Neural cell (in vitro differentiated cells): Measurements from ENCODE around the gene BICRAL. TPM values are rescaled to one million over a fixed set of nuclear protein-coding genes. Genes with fewer than 3 reads are reported as not detected.
"Not testable (repeated sequence)": the region's sequence is repeated elsewhere in the genome, so short reads cannot be mapped to it uniquely, and the experiment has no call there.

Experiments
- H2AFZ ChIP-seq: fragments of 200-600, 300-800 bp; sonication (generic), shearing (Covaris generic); 2 replicates; pipeline ENCODE4 v1.6.0; 2014; ENCODE audit warnings: low read depth, mild to moderate bottlenecking, antibody characterized with exemption, low read length, moderate library complexity
- H3F3A ChIP-seq: fragments of 200-600 bp; shearing (Covaris generic); 2 replicates; pipeline ENCODE4 v1.6.1; 2016; ENCODE audit warnings: mild to moderate bottlenecking, moderate library complexity, mixed read lengths, antibody characterized with exemption, low read length; ENCODE audit not compliant: insufficient read depth, poor library complexity, severe bottlenecking
- H3K27ac ChIP-seq: fragments of 200-600, 300-800 bp; sonication (generic), shearing (Covaris generic); 2 replicates; pipeline ENCODE4 v1.5.1; 2014; ENCODE audit warnings: mild to moderate bottlenecking, low read length, moderate library complexity
- H3K27me3 ChIP-seq: fragments of 300-800, 200-600 bp; sonication (generic), shearing (Covaris generic); 2 replicates; pipeline ENCODE4 v1.6.0; 2014; ENCODE audit warnings: mild to moderate bottlenecking, low read depth, low read length, moderate library complexity; ENCODE audit not compliant: insufficient read depth
- H3K36me3 ChIP-seq: fragments of 300-800, 200-600 bp; sonication (generic), shearing (Covaris generic); 2 replicates; pipeline ENCODE4 v1.5.1; 2014; ENCODE audit warnings: mild to moderate bottlenecking, antibody characterized with exemption, low read length, moderate library complexity; ENCODE audit not compliant: insufficient read depth
- H3K4me2 ChIP-seq: fragments of 300-800, 200-600 bp; sonication (generic), shearing (Covaris generic); 2 replicates; pipeline ENCODE4 v1.6.0; 2014; ENCODE audit warnings: mild to moderate bottlenecking, low read length
- H3K4me3 ChIP-seq: fragments of 300-800, 200-600 bp; sonication (generic), shearing (Covaris generic); 2 replicates; pipeline ENCODE4 v1.5.1; 2014; ENCODE audit warnings: mild to moderate bottlenecking, low read length, moderate library complexity
- H3K79me2 ChIP-seq: fragments of 200-600 bp; shearing (Covaris generic); replicated peaks from 2 replicates; pipeline ENCODE4 v1.6.0; 2014; ENCODE audit warnings: mild to moderate bottlenecking, low read length, moderate library complexity; ENCODE audit not compliant: insufficient read depth
- H3K9ac ChIP-seq: fragments of 300-800, 200-600 bp; sonication (generic), shearing (Covaris generic); 2 replicates; pipeline ENCODE4 v1.6.1; 2016; ENCODE audit warnings: mild to moderate bottlenecking, low read length, mixed read lengths
- H3K9me2 ChIP-seq: fragments of 200-600 bp; shearing (Covaris generic); 2 replicates; pipeline ENCODE4 v1.6.1; 2016; ENCODE audit warnings: mild to moderate bottlenecking, low read length, mixed read lengths; ENCODE audit not compliant: insufficient read depth
- H3K9me3 ChIP-seq: fragments of 200-600, 300-800 bp; sonication (generic), shearing (Covaris generic); 2 replicates; pipeline ENCODE4 v1.6.1; 2016; ENCODE audit warnings: mild to moderate bottlenecking, mixed run types, low read length, moderate library complexity, mixed read lengths
- H4K20me1 ChIP-seq: fragments of 200-600 bp; shearing (Covaris generic); 2 replicates; pipeline ENCODE4 v1.6.1; 2016; ENCODE audit warnings: mild to moderate bottlenecking, mixed run types; ENCODE audit not compliant: insufficient read depth
- EP300 ChIP-seq: fragments of 450-650 bp; conservative IDR thresholded peaks from 2 replicates; pipeline ENCODE4 v1.6.1; 2014; ENCODE audit warnings: antibody characterized with exemption, mild to moderate bottlenecking, moderate library complexity; ENCODE audit not compliant: poor library complexity, severe bottlenecking
- EZH2 ChIP-seq: fragments of 200-600, 300-800 bp; shearing (Covaris generic), sonication (generic); IDR thresholded peaks from 2 replicates; pipeline ENCODE4 v1.6.1; 2014; ENCODE audit warnings: antibody characterized with exemption, low read length, borderline replicate concordance, mild to moderate bottlenecking; ENCODE audit not compliant: insufficient read depth, poor library complexity, severe bottlenecking
- MXI1 ChIP-seq: fragments of 450-650 bp; conservative IDR thresholded peaks from 2 replicates; pipeline ENCODE4 v1.6.1; 2014; ENCODE audit warnings: antibody characterized with exemption, mild to moderate bottlenecking; ENCODE audit not compliant: poor library complexity, severe bottlenecking
- POLR2AphosphoS5 ChIP-seq: IDR thresholded peaks from 2 replicates; pipeline ENCODE4 v1.6.1; 2012
- RAD21 ChIP-seq: fragments of 450-650 bp; conservative IDR thresholded peaks from 2 replicates; pipeline ENCODE4 v1.6.1; 2014; ENCODE audit warnings: antibody characterized with exemption, mild to moderate bottlenecking, moderate library complexity
- SMC3 ChIP-seq: fragments of 450-650 bp; conservative IDR thresholded peaks from 2 replicates; pipeline ENCODE4 v1.6.1; 2014; ENCODE audit warnings: antibody characterized with exemption, mild to moderate bottlenecking, moderate library complexity; ENCODE audit not compliant: poor library complexity
- TAF1 ChIP-seq: IDR thresholded peaks from 2 replicates; pipeline ENCODE4 v1.6.1; 2012; ENCODE audit warnings: low read depth
- polyA plus RNA-seq: library from polyadenylated mRNA; depleted of rRNA; stranded (reverse); fragments of >200 nt; gene quantifications from 2 replicates; pipeline ENCODE4 v1.2.3, GENCODE V29; 2014
- TF ChIP-seq, protein P1 (sequence below): fragments of 450-650 bp; IDR thresholded peaks from 2 replicates; pipeline ENCODE4 v1.5.1; 2014; ENCODE audit warnings: antibody characterized with exemption, mild to moderate bottlenecking, moderate library complexity; ENCODE audit not compliant: poor library complexity, severe bottlenecking
- TF ChIP-seq, protein P2 (sequence below): IDR thresholded peaks from 2 replicates; pipeline ENCODE4 v1.6.1; 2012; ENCODE audit warnings: borderline replicate concordance

Gene BICRAL
- polyA plus RNA-seq, 1 donor from 2014 or later: 6.7 TPM

GRCh38 chr6:42774201-42774600 lies 7.7 kb upstream of the BICRAL start:
- no peaks in the 10 kb centered on the region for H3K36me3 ChIP-seq
- H2AFZ ChIP-seq: no peak overlapping the region
- no peak overlapping the region for H3K9ac ChIP-seq
- TF ChIP-seq, protein P1, sequence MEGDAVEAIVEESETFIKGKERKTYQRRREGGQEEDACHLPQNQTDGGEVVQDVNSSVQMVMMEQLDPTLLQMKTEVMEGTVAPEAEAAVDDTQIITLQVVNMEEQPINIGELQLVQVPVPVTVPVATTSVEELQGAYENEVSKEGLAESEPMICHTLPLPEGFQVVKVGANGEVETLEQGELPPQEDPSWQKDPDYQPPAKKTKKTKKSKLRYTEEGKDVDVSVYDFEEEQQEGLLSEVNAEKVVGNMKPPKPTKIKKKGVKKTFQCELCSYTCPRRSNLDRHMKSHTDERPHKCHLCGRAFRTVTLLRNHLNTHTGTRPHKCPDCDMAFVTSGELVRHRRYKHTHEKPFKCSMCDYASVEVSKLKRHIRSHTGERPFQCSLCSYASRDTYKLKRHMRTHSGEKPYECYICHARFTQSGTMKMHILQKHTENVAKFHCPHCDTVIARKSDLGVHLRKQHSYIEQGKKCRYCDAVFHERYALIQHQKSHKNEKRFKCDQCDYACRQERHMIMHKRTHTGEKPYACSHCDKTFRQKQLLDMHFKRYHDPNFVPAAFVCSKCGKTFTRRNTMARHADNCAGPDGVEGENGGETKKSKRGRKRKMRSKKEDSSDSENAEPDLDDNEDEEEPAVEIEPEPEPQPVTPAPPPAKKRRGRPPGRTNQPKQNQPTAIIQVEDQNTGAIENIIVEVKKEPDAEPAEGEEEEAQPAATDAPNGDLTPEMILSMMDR: no peak
- TF ChIP-seq EZH2 (no peak), POLR2AphosphoS5 (no peak), TAF1 (no peak), EP300 (no peak), MXI1 (no peak), RAD21 (no peak), SMC3 (no peak)
- TF ChIP-seq, protein P2, sequence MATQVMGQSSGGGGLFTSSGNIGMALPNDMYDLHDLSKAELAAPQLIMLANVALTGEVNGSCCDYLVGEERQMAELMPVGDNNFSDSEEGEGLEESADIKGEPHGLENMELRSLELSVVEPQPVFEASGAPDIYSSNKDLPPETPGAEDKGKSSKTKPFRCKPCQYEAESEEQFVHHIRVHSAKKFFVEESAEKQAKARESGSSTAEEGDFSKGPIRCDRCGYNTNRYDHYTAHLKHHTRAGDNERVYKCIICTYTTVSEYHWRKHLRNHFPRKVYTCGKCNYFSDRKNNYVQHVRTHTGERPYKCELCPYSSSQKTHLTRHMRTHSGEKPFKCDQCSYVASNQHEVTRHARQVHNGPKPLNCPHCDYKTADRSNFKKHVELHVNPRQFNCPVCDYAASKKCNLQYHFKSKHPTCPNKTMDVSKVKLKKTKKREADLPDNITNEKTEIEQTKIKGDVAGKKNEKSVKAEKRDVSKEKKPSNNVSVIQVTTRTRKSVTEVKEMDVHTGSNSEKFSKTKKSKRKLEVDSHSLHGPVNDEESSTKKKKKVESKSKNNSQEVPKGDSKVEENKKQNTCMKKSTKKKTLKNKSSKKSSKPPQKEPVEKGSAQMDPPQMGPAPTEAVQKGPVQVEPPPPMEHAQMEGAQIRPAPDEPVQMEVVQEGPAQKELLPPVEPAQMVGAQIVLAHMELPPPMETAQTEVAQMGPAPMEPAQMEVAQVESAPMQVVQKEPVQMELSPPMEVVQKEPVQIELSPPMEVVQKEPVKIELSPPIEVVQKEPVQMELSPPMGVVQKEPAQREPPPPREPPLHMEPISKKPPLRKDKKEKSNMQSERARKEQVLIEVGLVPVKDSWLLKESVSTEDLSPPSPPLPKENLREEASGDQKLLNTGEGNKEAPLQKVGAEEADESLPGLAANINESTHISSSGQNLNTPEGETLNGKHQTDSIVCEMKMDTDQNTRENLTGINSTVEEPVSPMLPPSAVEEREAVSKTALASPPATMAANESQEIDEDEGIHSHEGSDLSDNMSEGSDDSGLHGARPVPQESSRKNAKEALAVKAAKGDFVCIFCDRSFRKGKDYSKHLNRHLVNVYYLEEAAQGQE: no peak
- no peaks in the 10 kb centered on the region for H3K27me3 ChIP-seq
- no peaks in the 10 kb centered on the region for H3K9me3 ChIP-seq
- no peak overlapping the region for H3K4me3 ChIP-seq
- no peaks in the 10 kb centered on the region for H3K79me2 ChIP-seq
- H3F3A ChIP-seq: no peaks in the 10 kb centered on the region
- H3K9me2 ChIP-seq: no peaks in the 10 kb centered on the region
- H4K20me1 ChIP-seq: no peaks in the 10 kb centered on the region
- H3K4me2 ChIP-seq: no peak overlapping the region
- no peak overlapping the region for H3K27ac ChIP-seq

- not testable (repeated sequence) for H4K20me1 ChIP-seq, H2AFZ ChIP-seq, H3K4me2 ChIP-seq, H3K36me3 ChIP-seq, H3K9me3 ChIP-seq, H3K9ac ChIP-seq, H3K27ac ChIP-seq, H3K27me3 ChIP-seq, H3F3A ChIP-seq, H3K9me2 ChIP-seq, H3K79me2 ChIP-seq, H3K4me3 ChIP-seq
These were observed 6.9 kb upstream of the BICRAL start for GRCh38 chr6:42774821-42775487.
